Astrocyte of the spinal cord (primary cell): Measurements from ENCODE around the gene ZKSCAN5.
"Not testable (repeated sequence)": the region's sequence is repeated elsewhere in the genome, so short reads cannot be mapped to it uniquely, and the experiment has no call there.

Source experiments
- DNase-seq: peaks from one replicate; pipeline ENCODE4 v3.0.0; 2011; ENCODE audit warnings: low read depth, low spot score
- H3K4me3 ChIP-seq: 2 replicates; pipeline ENCODE4 v1.5.1; 2011; ENCODE audit warnings: low read depth, mild to moderate bottlenecking, low read length, moderate library complexity
- in situ Hi-C: cut with HindIII; loops from 2 replicates; pipeline ENCODE4 v1.10.0; 2017; ENCODE audit warnings: low sequenced_read_pairs
- TF ChIP-seq, protein P1 (sequence below): IDR thresholded peaks from 2 replicates; pipeline ENCODE4 v1.5.1; 2012; ENCODE audit warnings: low read depth, mild to moderate bottlenecking, low read length, inconsistent platforms

The ZKSCAN5 gene

DNA sequence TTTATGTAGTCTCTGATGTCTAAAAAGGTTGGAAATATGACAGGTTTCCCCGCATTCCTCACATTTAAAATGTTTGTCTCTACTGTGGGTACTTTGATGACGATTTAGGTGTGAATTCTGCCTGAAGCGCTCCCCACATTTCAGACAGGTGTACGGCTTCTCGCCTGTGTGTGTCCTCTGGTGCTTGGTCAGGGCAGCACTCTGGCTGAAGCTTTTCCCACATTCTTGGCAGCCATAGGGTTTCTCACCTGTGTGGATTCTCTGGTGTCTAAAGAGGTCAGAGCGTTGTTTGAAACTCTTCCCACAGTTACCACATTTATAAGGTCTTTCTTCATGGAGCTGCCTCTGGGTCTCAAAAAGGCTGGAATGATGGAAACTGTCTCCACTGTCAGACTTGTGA lies 10.6 kb upstream of the ZKSCAN5 start:
- in situ Hi-C loops = no loop called here
- no peak for DNase-seq
- TF ChIP-seq, protein P1, sequence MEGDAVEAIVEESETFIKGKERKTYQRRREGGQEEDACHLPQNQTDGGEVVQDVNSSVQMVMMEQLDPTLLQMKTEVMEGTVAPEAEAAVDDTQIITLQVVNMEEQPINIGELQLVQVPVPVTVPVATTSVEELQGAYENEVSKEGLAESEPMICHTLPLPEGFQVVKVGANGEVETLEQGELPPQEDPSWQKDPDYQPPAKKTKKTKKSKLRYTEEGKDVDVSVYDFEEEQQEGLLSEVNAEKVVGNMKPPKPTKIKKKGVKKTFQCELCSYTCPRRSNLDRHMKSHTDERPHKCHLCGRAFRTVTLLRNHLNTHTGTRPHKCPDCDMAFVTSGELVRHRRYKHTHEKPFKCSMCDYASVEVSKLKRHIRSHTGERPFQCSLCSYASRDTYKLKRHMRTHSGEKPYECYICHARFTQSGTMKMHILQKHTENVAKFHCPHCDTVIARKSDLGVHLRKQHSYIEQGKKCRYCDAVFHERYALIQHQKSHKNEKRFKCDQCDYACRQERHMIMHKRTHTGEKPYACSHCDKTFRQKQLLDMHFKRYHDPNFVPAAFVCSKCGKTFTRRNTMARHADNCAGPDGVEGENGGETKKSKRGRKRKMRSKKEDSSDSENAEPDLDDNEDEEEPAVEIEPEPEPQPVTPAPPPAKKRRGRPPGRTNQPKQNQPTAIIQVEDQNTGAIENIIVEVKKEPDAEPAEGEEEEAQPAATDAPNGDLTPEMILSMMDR = no peak
- no peak overlapping the region for H3K4me3 ChIP-seq

DNA sequence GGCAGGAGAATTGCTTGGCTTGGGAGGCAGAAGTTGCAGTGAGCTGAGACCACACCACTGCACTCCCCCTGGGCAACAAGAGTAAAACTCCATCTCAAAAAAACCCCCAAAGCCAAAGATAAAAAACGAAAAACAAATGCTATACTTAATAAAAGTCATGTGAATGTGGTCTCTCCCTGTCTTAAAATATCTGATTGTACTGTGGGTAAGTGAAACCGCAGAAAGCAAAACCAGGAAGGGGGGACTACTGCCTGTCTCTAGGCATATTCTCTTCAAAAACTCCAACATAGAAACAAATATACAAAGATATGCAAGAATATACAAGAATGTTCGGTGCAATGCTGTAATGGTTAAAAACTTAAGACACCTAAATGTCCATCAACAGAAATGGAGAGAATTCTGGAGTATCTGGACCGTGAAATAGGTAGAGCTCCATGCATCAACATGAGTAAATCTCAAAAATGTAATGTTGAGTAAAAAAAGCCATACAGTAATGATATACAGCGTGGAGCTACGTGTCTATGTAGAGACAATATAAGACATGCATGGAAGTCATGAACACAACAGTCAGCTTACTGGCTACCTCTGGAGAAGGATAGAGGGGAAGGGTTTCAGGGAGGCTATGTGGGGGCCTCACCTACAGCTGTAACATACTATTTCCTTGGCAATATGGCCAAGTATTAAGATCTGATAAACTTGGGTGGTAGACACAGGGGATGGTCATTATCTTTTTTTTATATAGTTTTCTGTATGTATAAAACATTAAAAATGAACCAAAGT lies 6.5 kb upstream of the ZKSCAN5 start:
- TF ChIP-seq, protein P1 = no peak
- H3K4me3 ChIP-seq = peak overlapping the region; percentile 99
- no peak for DNase-seq
- in situ Hi-C loops = no loop called here

DNA sequence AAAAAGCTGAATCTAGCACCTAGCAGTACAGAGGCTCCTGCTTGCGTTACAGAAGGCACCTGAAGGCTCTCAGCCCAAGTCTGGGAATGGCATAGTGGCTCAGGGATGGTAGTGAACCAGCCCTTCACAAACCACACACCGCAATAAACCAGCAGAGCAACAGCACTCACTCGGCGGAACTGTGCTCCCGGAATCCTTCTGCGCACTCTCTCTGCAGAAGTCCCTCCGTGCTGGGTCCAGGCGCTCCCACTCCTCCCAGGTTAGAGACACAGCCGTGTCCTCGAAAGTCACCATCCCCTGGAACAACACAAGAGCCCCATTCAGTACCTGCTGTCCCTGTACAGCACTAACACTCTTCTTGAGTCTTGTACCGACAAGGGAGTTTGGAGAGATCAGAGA lies 5.9 kb upstream of the ZKSCAN5 start:
- no peak for DNase-seq
- TF ChIP-seq, protein P1 = no peak
- in situ Hi-C loops = no loop called here
- peak overlapping the region; percentile 99 for H3K4me3 ChIP-seq

DNA sequence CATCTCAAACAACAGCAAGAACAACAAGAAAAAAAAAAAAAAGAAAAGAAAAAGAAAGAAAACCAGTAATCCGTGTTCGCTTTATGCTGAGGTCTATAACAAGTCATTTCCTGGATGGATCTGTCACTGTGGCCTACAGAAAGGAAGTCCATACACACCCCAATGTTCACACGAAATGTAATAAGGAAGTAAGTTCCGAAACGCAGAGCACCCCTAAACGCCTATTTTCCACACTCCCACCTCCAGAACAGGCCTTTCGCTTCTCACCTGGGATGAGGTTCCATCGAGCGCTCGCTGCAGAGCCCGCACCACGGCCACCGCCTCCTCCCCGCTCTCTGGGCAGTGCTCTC lies 5.1 kb upstream of the ZKSCAN5 start:
- H3K4me3 ChIP-seq = peak overlapping the region; percentile 99
- TF ChIP-seq, protein P1 = no peak
- DNase-seq = peak; percentile 4
- in situ Hi-C loops = no loop called here

DNA sequence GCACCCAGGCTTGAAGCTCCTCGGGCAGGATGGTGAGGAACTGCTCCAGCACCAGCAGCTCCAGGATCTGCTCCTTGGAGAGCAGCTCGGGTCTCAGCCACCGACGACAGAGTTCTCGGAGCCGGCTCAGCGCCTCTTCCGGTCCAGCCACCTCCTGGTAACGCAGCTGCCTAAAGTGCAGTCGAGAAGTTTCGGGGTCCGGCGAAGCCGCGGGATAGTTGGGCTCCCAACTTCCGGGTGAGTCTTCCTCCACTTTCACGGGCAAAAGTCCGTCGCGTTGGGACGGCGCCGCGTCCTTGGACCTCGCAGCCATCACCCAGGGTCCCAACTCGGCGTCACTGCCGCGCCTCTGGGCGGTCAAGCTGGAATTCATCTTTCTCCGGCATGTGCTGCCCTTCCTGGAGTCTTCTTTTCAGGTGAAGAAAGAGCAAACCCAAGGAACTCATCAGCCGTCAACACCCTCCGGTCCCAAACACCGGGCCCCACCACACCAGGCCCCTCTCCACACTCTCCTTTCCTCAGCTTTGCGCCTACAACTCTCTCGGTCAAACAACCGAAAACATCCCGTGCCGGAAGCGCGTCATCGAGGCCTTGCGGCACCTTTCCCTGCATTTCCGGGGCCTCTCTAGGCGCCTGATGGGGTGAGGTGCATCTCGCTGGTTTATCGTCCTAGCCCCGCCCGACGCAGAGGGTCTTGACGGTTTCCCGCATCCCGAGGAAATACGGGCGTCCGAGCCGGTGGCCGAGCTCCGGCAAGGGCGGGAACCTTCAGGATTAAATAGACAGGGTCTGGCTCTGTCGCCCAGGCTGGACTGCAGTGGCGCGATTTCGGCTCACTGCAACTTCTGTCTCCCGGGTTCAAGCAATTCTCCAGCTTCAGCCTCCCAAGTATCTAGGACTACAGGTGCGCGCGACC lies 4.5 kb upstream of the ZKSCAN5 start, which contains the start of gene ZNF394:
Gene ZNF394, minus strand, starts transcription at position 561 of the 916 bp plus-strand sequence. Its CDS starts 188 bp downstream, at position 373.
- H3K4me3 ChIP-seq = peak within 1 kb of the TSS; percentile 99
- in situ Hi-C loops = no loop called here
- DNase-seq = peak; percentile 92
- TF ChIP-seq, protein P1 = no peak

DNA sequence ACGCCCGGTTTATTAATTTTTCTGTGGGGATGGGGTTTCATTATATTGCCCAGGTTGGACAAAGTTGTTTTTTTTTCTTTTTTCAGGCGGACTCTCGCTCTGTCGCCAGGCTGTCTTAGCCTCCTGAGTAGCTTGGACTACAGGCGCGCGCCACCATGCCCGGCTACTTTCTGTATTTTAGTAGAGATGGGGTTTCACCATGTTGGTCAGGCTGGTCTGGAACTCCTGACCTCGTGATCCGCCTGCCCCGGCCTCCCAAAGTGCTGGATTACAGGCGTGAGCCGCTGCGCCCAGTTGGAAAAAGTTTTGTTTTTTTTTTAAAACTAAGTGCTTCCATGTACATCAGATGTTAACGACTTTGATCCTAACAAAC lies 3.8 kb upstream of the ZKSCAN5 start:
- no peak for DNase-seq
- TF ChIP-seq, protein P1 = no peak
- in situ Hi-C loops = no loop called here
- H3K4me3 ChIP-seq = peak overlapping the region; percentile 99

DNA sequence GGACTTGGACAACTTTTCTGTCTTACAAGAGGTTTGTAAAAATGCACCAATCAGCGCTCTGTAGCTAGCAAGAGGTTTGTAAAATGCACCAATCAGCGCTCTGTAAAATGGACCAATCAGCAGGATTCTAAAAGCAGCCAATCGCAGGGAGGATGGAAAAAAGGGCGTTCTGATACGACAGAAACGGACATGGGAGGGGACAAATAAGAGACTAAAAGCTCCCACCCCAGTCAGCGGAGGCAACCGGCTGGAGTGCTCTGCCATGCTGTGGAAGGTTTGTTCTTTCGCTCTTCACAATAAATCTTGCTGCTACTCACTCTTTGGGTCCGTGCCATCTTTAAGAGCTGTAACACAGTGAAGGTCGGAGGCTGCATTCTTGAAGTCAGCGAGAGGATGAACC lies 3.2 kb upstream of the ZKSCAN5 start:
- H3K4me3 ChIP-seq, in situ Hi-C loops, DNase-seq: not testable (repeated sequence)
